HEK293 (cell line): ENCODE measurements around the gene LSM10.

Experiments
- BCL11A ChIP-seq: fragments of 450-650 bp; formaldehyde crosslinking; IDR thresholded peaks from 2 replicates; pipeline ENCODE4 v1.5.1; 2016; ENCODE audit warnings: low read depth, missing biosample characterization, missing genetic modification characterization
- GFI1B ChIP-seq: fragments of 450-650 bp; formaldehyde crosslinking; IDR thresholded peaks from 2 replicates; pipeline ENCODE4 v1.5.1; 2016; ENCODE audit warnings: missing biosample characterization, missing genetic modification characterization
- KLF7 ChIP-seq: fragments of 450-650 bp; formaldehyde crosslinking; IDR thresholded peaks from 2 replicates; pipeline ENCODE4 v1.5.1; 2016; ENCODE audit warnings: missing biosample characterization, missing genetic modification characterization, borderline replicate concordance
- REPIN1 ChIP-seq: fragments of 450-650 bp; formaldehyde crosslinking; IDR thresholded peaks from 2 replicates; pipeline ENCODE4 v1.5.1; 2017; ENCODE audit warnings: missing biosample characterization, missing genetic modification characterization, low read depth
- SALL2 ChIP-seq: fragments of 450-650 bp; formaldehyde crosslinking; IDR thresholded peaks from 2 replicates; pipeline ENCODE4 v1.5.0; 2017; ENCODE audit warnings: missing biosample characterization, mild to moderate bottlenecking, missing genetic modification characterization, borderline replicate concordance
- TRIM28 ChIP-seq: IDR thresholded peaks from 2 replicates; pipeline ENCODE4 v1.6.1; 2011; ENCODE audit warnings: low read length, control low read depth, borderline replicate concordance
- ZBTB21 ChIP-seq: fragments of 450-650 bp; formaldehyde crosslinking; IDR thresholded peaks from 2 replicates; pipeline ENCODE4 v1.5.1; 2017; ENCODE audit warnings: missing biosample characterization, missing genetic modification characterization
- ZNF10 ChIP-seq: fragments of 450-650 bp; formaldehyde crosslinking; IDR thresholded peaks from 2 replicates; pipeline ENCODE4 v1.5.1; 2017; ENCODE audit warnings: missing biosample characterization, missing genetic modification characterization
- ZNF112 ChIP-seq: fragments of 450-650 bp; formaldehyde crosslinking; IDR thresholded peaks from 2 replicates; pipeline ENCODE4 v1.5.0; 2017; ENCODE audit warnings: missing biosample characterization, missing genetic modification characterization
- ZNF146 ChIP-seq: fragments of 450-650 bp; formaldehyde crosslinking; IDR thresholded peaks from 2 replicates; pipeline ENCODE4 v1.5.1; 2016; ENCODE audit warnings: missing biosample characterization, missing genetic modification characterization
- ZNF16 ChIP-seq: fragments of 450-650 bp; formaldehyde crosslinking; IDR thresholded peaks from 2 replicates; pipeline ENCODE4 v1.5.1; 2016; ENCODE audit warnings: low read depth, missing biosample characterization, missing genetic modification characterization
- ZNF223 ChIP-seq: fragments of 450-650 bp; formaldehyde crosslinking; IDR thresholded peaks from 2 replicates; pipeline ENCODE4 v1.5.1; 2016; ENCODE audit warnings: missing biosample characterization, missing genetic modification characterization
- ZNF366 ChIP-seq: fragments of 450-650 bp; formaldehyde crosslinking; conservative IDR thresholded peaks from 2 replicates; pipeline ENCODE4 v1.5.1; 2016; ENCODE audit warnings: missing biosample characterization, missing genetic modification characterization
- ZNF529 ChIP-seq: fragments of 450-650 bp; formaldehyde crosslinking; IDR thresholded peaks from 2 replicates; pipeline ENCODE4 v1.5.1; 2017; ENCODE audit warnings: missing genetic modification characterization, missing biosample characterization; ENCODE audit not compliant: insufficient replicate concordance
- ZNF530 ChIP-seq: fragments of 450-650 bp; formaldehyde crosslinking; IDR thresholded peaks from 2 replicates; pipeline ENCODE4 v1.5.1; 2016; ENCODE audit warnings: low read depth, missing biosample characterization, missing genetic modification characterization
- ZNF600 ChIP-seq: fragments of 450-650 bp; formaldehyde crosslinking; IDR thresholded peaks from 2 replicates; pipeline ENCODE4 v1.5.1; 2016; ENCODE audit warnings: missing biosample characterization, missing genetic modification characterization
- ZNF610 ChIP-seq: fragments of 450-650 bp; formaldehyde crosslinking; IDR thresholded peaks from 2 replicates; pipeline ENCODE4 v1.5.1; 2016; ENCODE audit warnings: missing biosample characterization, missing genetic modification characterization, borderline replicate concordance
- ZNF654 ChIP-seq: fragments of 450-650 bp; formaldehyde crosslinking; IDR thresholded peaks from 2 replicates; pipeline ENCODE4 v1.5.1; 2016; ENCODE audit warnings: low read depth, missing biosample characterization, missing genetic modification characterization
- ZNF76 ChIP-seq: fragments of 450-650 bp; formaldehyde crosslinking; IDR thresholded peaks from 2 replicates; pipeline ENCODE4; 2016; ENCODE audit warnings: low read depth, missing biosample characterization, missing genetic modification characterization, borderline replicate concordance
- ZNF768 ChIP-seq: fragments of 450-650 bp; formaldehyde crosslinking; IDR thresholded peaks from 2 replicates; pipeline ENCODE4 v1.5.1; 2018; ENCODE audit warnings: missing biosample characterization, mild to moderate bottlenecking, missing genetic modification characterization
- ZSCAN16 ChIP-seq: fragments of 450-650 bp; formaldehyde crosslinking; IDR thresholded peaks from 2 replicates; pipeline ENCODE4 v1.5.1; 2016; ENCODE audit warnings: missing biosample characterization, missing genetic modification characterization
- TF ChIP-seq, protein P1 (sequence below): fragments of 450-650 bp; formaldehyde crosslinking; optimal IDR thresholded peaks from 2 replicates; pipeline ENCODE3; 2016; ENCODE audit warnings: missing biosample characterization, mild to moderate bottlenecking, missing genetic modification characterization
- TF ChIP-seq, protein P2 (sequence below): fragments of 450-650 bp; formaldehyde crosslinking; IDR thresholded peaks from 2 replicates; pipeline ENCODE4 v1.5.1; 2016; ENCODE audit warnings: missing biosample characterization, missing genetic modification characterization
- TF ChIP-seq, protein P3 (sequence below): fragments of 450-650 bp; formaldehyde crosslinking; IDR thresholded peaks from 2 replicates; pipeline ENCODE4 v1.5.1; 2017; ENCODE audit warnings: missing biosample characterization, missing genetic modification characterization
- TF ChIP-seq, protein P4 (sequence below): fragments of 450-650 bp; formaldehyde crosslinking; IDR thresholded peaks from 2 replicates; pipeline ENCODE4 v1.5.1; 2017; ENCODE audit warnings: missing biosample characterization, missing genetic modification characterization
- TF ChIP-seq, protein P5 (sequence below): fragments of 450-650 bp; formaldehyde crosslinking; IDR thresholded peaks from 2 replicates; pipeline ENCODE4 v1.5.1; 2016; ENCODE audit warnings: missing biosample characterization, missing genetic modification characterization

The LSM10 gene

DNA sequence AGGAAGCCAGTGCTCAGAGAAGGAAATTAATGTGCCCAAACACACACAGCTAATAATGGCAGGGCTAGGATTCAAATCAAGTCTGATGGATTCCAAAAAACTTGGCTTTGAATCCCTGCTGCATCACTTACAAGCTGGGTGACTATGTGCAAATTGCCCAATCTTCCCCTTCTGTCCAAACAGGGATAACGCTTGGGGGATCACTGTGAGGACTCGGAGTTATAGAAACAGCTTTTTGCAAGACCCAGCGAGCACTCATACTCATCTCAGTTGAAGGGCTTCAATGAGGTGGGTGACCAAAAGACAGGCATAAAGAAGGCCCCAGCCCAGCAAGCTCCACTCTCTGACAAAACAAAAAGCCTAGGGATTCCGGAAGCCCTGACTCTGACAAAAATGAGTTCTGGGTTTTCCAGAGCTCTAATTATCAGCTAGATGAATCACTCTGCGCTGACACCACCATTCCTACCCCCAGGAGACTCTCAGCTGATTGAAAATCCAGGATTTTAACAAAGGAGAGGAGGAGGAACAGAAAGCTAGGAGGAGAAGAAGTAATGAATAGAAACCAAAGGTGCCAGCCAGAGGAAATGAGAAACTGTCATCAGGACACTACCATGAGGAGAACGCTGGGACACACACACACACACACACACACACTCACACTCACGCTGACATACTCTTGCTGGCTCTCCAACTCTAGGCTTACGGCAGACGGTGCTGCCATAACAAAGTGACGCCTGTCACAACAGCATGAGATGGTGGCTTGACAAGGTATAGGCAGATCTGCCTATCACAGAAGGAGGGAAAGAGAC lies 10.4 kb downstream of the LSM10 start (continued):
- TF ChIP-seq GFI1B, result no peak
- 0 out of 2 replicates have a peak, but pooled peaks have one; percentile 26 for TF ChIP-seq ZNF76 (tag by site-specific recombination)
- TF ChIP-seq, protein P1, sequence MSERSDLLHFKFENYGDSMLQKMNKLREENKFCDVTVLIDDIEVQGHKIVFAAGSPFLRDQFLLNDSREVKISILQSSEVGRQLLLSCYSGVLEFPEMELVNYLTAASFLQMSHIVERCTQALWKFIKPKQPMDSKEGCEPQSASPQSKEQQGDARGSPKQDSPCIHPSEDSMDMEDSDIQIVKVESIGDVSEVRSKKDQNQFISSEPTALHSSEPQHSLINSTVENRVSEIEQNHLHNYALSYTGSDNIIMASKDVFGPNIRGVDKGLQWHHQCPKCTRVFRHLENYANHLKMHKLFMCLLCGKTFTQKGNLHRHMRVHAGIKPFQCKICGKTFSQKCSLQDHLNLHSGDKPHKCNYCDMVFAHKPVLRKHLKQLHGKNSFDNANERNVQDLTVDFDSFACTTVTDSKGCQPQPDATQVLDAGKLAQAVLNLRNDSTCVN (tag by site-specific recombination), result no peak
- TF ChIP-seq, protein P2, sequence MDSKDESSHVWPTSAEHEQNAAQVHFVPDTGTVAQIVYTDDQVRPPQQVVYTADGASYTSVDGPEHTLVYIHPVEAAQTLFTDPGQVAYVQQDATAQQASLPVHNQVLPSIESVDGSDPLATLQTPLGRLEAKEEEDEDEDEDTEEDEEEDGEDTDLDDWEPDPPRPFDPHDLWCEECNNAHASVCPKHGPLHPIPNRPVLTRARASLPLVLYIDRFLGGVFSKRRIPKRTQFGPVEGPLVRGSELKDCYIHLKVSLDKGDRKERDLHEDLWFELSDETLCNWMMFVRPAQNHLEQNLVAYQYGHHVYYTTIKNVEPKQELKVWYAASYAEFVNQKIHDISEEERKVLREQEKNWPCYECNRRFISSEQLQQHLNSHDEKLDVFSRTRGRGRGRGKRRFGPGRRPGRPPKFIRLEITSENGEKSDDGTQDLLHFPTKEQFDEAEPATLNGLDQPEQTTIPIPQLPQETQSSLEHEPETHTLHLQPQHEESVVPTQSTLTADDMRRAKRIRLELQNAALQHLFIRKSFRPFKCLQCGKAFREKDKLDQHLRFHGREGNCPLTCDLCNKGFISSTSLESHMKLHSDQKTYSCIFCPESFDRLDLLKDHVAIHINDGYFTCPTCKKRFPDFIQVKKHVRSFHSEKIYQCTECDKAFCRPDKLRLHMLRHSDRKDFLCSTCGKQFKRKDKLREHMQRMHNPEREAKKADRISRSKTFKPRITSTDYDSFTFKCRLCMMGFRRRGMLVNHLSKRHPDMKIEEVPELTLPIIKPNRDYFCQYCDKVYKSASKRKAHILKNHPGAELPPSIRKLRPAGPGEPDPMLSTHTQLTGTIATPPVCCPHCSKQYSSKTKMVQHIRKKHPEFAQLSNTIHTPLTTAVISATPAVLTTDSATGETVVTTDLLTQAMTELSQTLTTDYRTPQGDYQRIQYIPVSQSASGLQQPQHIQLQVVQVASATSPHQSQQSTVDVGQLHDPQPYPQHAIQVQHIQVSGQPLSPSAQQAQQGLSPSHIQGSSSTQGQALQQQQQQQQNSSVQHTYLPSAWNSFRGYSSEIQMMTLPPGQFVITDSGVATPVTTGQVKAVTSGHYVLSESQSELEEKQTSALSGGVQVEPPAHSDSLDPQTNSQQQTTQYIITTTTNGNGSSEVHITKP (tag by site-specific recombination), result 0 out of 2 replicates have a peak, but pooled peaks have one; percentile 31
- TF ChIP-seq ZNF529 (tag by site-specific recombination), result no peak
- no peak for TF ChIP-seq ZSCAN16 (tag by site-specific recombination)
- peak; percentile 70 for TF ChIP-seq ZNF600
- peak; percentile 34; the same call in 1 of the 2 replicates for TF ChIP-seq ZNF366 (tag by site-specific recombination)
- TF ChIP-seq ZNF610, result no peak
- no peak for TF ChIP-seq ZNF10 (tag by site-specific recombination)
- TF ChIP-seq ZNF16 (tag by site-specific recombination), result no peak
- TF ChIP-seq ZNF112 (tag by site-specific recombination), result no peak
- TF ChIP-seq, protein P3, sequence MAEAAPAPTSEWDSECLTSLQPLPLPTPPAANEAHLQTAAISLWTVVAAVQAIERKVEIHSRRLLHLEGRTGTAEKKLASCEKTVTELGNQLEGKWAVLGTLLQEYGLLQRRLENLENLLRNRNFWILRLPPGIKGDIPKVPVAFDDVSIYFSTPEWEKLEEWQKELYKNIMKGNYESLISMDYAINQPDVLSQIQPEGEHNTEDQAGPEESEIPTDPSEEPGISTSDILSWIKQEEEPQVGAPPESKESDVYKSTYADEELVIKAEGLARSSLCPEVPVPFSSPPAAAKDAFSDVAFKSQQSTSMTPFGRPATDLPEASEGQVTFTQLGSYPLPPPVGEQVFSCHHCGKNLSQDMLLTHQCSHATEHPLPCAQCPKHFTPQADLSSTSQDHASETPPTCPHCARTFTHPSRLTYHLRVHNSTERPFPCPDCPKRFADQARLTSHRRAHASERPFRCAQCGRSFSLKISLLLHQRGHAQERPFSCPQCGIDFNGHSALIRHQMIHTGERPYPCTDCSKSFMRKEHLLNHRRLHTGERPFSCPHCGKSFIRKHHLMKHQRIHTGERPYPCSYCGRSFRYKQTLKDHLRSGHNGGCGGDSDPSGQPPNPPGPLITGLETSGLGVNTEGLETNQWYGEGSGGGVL (tag by site-specific recombination), result no peak
- no peak for TF ChIP-seq REPIN1 (tag by site-specific recombination)
- 0 out of 2 replicates have a peak, but pooled peaks have one; percentile 77 for TF ChIP-seq ZNF768 (tag by site-specific recombination)
- TF ChIP-seq ZNF223 (tag by site-specific recombination), result no peak
- TF ChIP-seq ZNF146 (tag by site-specific recombination), result no peak
- 0 out of 2 replicates have a peak, but pooled peaks have one; percentile 16 for TF ChIP-seq ZBTB21 (tag by site-specific recombination)
- TF ChIP-seq, protein P4, sequence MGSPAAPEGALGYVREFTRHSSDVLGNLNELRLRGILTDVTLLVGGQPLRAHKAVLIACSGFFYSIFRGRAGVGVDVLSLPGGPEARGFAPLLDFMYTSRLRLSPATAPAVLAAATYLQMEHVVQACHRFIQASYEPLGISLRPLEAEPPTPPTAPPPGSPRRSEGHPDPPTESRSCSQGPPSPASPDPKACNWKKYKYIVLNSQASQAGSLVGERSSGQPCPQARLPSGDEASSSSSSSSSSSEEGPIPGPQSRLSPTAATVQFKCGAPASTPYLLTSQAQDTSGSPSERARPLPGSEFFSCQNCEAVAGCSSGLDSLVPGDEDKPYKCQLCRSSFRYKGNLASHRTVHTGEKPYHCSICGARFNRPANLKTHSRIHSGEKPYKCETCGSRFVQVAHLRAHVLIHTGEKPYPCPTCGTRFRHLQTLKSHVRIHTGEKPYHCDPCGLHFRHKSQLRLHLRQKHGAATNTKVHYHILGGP (tag by site-specific recombination), result no peak
- no peak for TF ChIP-seq KLF7
- no peak for TF ChIP-seq ZNF530
- no peak for TF ChIP-seq BCL11A (tag by site-specific recombination)
- TF ChIP-seq, protein P5, sequence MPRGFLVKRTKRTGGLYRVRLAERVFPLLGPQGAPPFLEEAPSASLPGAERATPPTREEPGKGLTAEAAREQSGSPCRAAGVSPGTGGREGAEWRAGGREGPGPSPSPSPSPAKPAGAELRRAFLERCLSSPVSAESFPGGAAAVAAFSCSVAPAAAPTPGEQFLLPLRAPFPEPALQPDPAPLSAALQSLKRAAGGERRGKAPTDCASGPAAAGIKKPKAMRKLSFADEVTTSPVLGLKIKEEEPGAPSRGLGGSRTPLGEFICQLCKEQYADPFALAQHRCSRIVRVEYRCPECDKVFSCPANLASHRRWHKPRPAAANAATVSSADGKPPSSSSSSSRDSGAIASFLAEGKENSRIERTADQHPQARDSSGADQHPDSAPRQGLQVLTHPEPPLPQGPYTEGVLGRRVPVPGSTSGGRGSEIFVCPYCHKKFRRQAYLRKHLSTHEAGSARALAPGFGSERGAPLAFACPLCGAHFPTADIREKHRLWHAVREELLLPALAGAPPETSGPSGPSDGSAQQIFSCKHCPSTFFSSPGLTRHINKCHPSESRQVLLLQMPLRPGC (tag by site-specific recombination), result no peak
- no peak for TF ChIP-seq ZNF654
- TF ChIP-seq SALL2, result no peak
- no peak for TF ChIP-seq TRIM28
